Effector CD8-positive, alpha-beta T cell (primary cell): Measurements from ENCODE around the gene SPATS2L.

ENCODE experiments used
- DNase-seq: peaks from one replicate; lab custom pipeline; 2025; lab: John Stamatoyannopoulos, UW

Gene SPATS2L

DNA sequence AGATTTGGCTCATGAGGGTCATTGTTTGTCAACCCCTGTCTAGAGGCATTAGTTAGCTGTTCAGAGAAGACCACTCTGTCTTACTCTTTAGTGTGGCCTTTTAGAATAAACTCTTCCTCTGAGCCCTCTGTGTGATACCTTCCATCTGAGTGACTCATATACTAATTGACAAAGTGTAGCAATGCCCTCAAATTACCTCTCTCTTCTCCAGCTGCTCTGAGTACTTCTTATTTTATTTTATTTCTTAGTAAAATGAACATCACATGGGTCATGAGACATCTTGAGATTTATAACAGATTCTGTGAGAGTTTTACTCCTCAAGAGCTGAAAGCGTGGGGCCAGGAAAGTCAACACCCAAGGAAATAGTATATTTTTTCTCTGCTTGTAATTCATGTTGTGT, 136.0 kb downstream of the SPATS2L start:
- no peak for DNase-seq

GRCh38 chr2:200443376-200443775, 136.9 kb downstream of the SPATS2L start:
- DNase-seq, result no peak

DNA sequence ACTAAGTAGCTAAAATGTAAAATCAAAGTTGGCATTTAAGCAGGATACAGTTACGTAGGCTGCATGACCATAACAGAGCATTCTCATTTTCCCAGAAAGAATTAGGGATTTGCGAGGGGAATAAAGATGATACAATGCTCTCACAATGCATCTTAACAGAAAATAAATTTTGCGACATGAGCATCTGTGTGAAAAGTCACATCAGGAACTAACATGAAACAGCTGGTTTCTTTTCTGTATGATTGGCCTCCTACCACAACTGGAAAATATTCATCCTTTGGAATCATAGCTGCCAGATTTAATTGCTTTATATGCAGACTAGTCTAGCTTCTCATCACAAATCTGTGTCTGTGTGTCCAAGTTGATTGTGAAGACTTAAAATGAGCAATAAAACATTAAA, 137.4 kb downstream of the SPATS2L start:
- DNase-seq, result no peak

GRCh38 chr2:200444530-200444929, 138.0 kb downstream of the SPATS2L start:
- DNase-seq, result no peak

DNA sequence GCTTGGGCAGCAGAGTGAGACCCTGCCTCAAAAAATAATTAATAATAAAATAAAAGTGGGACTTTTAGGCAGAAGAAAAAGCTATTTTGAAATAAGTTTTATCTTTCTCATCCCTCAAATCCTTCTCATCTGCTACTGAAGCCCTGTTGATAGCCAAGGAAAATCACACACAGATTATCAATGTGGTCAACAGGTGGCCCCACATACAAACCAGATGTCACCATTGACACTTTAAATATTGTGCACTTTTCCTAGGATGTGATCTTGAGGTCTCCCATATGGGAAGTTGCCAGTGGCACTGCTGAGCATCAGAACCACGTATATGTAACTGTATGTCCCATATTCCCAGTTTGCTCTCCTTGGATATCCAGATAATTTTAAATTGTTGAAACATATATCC, 138.8 kb downstream of the SPATS2L start:
- DNase-seq, result no peak

- no peak for DNase-seq
Measured at GRCh38 chr2:200446612-200447011, 140.1 kb downstream of the SPATS2L start.

GRCh38 chr2:200447139-200447855, 140.8 kb downstream of the SPATS2L start:
- DNase-seq, result no peak

DNA sequence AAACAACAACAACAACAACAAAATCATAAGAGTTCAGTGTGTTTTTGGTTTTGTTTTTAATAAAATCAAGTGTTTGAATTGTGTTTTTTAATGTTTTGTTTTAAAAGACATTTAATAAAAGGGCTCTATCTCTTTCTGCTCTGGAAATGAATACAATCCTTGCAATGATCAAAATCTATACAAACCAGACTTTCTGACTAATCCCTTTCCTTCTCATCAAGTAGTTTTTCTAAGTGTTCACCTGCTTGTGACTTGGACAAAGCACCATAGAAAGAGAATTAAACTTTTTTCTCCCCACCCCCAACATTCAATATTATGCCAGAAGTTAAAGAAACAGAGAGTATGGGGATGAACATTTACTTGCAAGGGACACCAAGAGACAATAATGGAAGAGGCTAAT, 142.0 kb downstream of the SPATS2L start:
- no peak for DNase-seq

GRCh38 chr2:200449149-200449548, 142.7 kb downstream of the SPATS2L start:
- DNase-seq, result no peak

DNA sequence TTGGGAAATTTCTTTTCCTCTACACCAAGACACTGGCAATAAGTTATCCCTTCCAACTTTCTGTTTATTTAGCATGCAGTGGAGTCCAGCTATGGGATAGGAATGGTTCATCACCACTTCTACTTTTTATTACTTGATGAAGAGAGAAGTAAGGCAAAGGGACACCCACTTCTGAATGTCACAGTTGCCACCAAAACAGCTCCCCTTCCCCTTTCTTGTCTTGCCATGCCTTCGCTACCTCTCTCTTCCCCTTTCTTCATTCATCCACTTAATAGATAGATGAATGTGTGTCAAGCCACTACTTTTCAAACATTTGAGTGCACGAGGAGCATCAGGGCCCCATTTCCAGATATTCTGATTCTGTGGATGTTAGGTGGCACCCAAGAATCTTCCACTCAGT, 143.8 kb downstream of the SPATS2L start:
- DNase-seq, result no peak

GRCh38 chr2:200451511-200451910, 145.0 kb downstream of the SPATS2L start:
- DNase-seq, result no peak

- DNase-seq, result no peak
Measured at GRCh38 chr2:200452377-200452776, 145.9 kb downstream of the SPATS2L start.

DNA sequence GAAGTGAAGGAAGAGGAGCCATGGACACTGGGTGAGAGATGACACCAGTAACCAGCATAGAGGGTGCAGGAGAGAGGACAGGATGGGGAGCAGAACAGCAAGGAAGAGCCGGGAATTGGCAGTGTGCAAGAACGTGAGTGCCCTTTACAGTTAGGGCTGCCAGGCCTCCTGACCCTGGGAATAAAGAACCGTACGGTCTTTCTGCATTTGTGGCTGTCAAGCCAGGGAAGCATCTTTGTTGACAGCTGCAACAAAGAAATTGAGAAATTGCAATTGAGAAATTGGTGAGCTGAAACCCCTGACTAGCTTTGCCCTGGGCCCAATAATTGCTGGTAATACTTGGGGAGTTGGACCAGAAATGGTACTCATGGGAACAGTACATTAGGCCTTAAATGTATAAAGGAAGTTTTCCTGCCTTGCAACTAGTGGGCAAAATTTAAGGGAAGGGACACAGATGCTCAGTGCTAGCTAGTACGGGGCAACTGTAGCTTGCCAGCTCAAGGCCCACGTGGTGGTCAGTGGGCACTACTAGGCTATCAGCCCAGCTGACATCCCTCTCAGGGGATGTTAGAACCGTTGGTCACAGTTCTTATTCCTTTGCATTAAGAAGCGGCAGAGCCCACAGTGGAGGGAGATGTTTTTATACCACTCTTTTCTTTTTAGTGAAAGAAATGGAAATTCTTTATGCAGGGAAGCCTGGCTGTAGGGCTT, 146.8 kb downstream of the SPATS2L start:
- DNase-seq, result no peak

DNA sequence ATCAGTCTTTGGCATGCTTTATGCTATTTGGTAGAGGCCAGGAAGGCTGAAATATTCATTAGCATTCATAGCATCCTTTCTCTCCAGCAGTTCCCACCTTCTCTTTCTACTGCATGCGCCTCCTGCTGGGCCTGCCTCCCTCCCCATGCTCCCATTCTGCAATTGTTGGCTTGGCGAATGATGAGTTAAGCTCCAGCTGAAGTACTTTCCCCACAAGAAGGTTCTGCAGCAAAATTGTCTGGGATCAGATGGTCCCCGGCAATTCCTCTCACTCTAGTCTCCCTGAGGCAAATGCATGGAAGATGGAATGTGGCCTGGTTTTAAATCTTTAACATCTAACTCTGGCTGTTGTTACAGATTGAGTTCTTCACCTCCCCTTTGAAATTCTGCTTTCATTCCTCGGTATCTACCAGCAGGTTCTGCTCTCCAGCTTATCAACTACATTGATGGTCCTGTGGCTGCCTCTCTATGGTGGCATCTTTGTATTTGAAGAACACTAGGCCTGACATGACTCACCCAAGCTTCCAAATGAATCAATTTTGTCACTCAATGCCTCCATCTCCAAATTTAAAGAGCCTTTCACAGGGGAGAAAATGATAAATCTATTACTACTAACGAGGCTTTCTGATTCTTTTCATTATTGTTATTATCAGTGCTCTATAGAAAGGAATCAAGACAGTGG, 147.5 kb downstream of the SPATS2L start:
- DNase-seq, result no peak

GRCh38 chr2:200454927-200455801, 148.7 kb downstream of the SPATS2L start:
- DNase-seq, result no peak

DNA sequence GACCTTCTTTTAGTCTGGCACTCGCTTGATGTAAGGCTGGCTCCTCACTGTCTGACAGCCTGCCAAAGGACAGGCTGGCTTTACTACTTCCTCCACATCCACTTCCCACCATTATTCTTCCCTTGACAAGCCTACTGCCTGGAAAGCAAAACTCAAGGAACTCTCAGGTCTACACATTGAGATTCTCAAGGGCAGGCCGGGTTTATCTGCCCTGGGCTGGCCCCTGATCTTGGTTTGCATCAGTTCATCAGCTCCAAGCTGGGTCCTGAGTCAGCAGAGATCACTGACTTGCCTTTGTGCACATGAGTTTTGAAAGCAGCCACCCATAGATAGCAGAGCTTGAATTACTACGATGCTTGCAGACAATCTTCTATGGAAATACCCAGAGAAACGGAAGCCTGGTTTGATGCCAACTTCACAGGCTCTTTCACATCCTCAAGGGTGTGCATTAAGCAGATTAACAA, 149.5 kb downstream of the SPATS2L start:
- DNase-seq, result no peak

DNA sequence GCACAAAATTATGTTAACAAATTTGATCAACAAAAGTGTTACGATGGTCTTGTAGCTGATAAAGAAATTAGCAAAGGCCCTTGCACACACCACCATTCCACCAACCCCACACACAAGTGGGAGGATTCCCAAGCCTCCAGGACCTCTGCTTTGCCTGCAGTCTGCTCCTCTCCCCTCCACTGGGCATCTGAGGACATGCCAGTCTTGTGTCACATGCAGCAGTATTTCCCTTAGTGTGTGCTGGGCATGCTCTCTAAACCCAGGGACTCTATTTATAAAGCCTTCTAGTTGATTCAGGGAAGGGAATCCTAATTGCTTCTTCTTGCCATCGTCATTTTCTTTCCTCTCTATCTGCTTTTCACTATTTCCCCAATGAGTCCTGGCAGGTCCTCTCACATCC, 150.1 kb downstream of the SPATS2L start:
- no peak for DNase-seq

DNA sequence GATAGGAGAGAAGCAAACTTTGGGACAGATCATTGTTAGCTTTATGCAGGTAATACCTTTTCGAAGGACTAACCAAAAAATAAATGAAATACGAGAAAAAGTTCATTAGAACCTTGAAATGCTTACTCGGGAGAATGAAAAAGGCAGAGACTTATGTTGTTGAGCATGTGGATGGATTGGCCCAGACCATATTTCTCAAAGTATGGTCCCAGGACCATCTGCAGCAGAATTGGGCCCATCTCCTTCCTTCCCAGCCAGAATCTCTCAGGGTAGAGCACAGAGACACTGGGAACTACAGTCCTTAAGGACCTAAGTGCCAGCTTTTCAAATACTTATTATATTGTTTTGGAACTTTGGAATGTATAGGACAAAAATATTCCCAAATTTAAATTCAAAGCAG, 152.6 kb downstream of the SPATS2L start:
- DNase-seq, result no peak

GRCh38 chr2:200461846-200462710, 155.6 kb downstream of the SPATS2L start:
- no peak for DNase-seq

- no peak for DNase-seq
Measured at GRCh38 chr2:200463452-200463851, 157.0 kb downstream of the SPATS2L start.
